Upper lobe of left lung (tissue), 4 donors: ENCODE measurements around the gene UHRF1.

Source experiments
- CTCF ChIP-seq, 6 experiments: fragments of 450-650 bp in 4 of 6; fragments of 200-600 bp in 2 of 6; sonication (generic) in 2 of 6; IDR thresholded peaks; one replicate each; pipeline ENCODE4 v1.5.1; 2016 to 2019; ENCODE audit warnings: antibody characterized with exemption in 6 of 6
- EP300 ChIP-seq, 4 donors: sonication (generic); formaldehyde crosslinking; IDR thresholded peaks; one replicate each; pipeline ENCODE4 v1.5.1; 2017; ENCODE audit warnings: antibody characterized with exemption in 4 of 4, control low read depth in 2 of 4
- POLR2A ChIP-seq, 4 donors: fragments of 450-650 bp; IDR thresholded peaks; one replicate each; pipeline ENCODE4 v1.5.1; 2016 to 2017; ENCODE audit warnings: antibody characterized with exemption in 4 of 4, mild to moderate bottlenecking in 2 of 4
- POLR2AphosphoS5 ChIP-seq, 2 donors: sonication (generic); formaldehyde crosslinking; IDR thresholded peaks; one replicate each; pipeline ENCODE4 v1.5.1; 2017; ENCODE audit warnings: antibody characterized with exemption in 2 of 2

GRCh38 chr19:4889034-4889815 lies 20.1 kb upstream of the UHRF1 start:
- TF ChIP-seq CTCF (IDR thresholded peaks at IDR 0.05) (no peak), POLR2AphosphoS5 (IDR thresholded peaks at IDR 0.05) (no peak), POLR2A (IDR thresholded peaks at IDR 0.05) (no peak), EP300 (IDR thresholded peaks at IDR 0.05) (no peak)
